A549 (cell line): ENCODE data around the gene SNAP91. TPM values are rescaled to one million over a fixed set of nuclear protein-coding genes. Genes with fewer than 3 reads are reported as not detected.

Experiments
- ATAC-seq, 2 experiments: fragments of 200-7000 bp in 1 of 2; fragments of >200 bp in 1 of 2; cut with Nextera tagmentation in 1 of 2; cut with Tn5 transposase in 1 of 2; 3 replicates each; pipeline versions ENCODE4 v1.8.0 to v1.9.1; 2018 to 2020; ENCODE audit warnings: mild to moderate bottlenecking in 1 of 2, moderate library complexity in 1 of 2
- CTCF ChIA-PET: fragments of 300-600 bp; sonication (Branson Sonifier 250); formaldehyde crosslinking; extraction: SDS; loops from one replicate; lab custom pipeline; 2021; ENCODE audit warnings: antibody characterized with exemption, inconsistent platforms; lab: Yijun Ruan, JAX
- POLR2A ChIA-PET: fragments of 350-600 bp; formaldehyde crosslinking; extraction: SDS; loops from one replicate; lab custom pipeline; 2021; ENCODE audit warnings: antibody characterized with exemption, inconsistent platforms; lab: Yijun Ruan, JAX
- DNase-seq, 2 experiments: peaks; one replicate each; pipeline versions ENCODE4 v3.0.0 to v3.0.0-alpha.2; 2011 to 2016; ENCODE audit warnings: low read depth in 1 of 2, low spot score in 1 of 2
- FAIRE-seq: peaks from 2 replicates; lab custom pipeline; 2011; peaks lifted over from hg19 to GRCh38; lab: Jason Lieb, UNC
- H3K27ac ChIP-seq, 2 experiments: fragments of >200 bp; sonication (Bioruptor Twin); formaldehyde crosslinking; 3 replicates each; pipeline ENCODE4 v1.5.1; 2016 to 2017
- H3K4me1 ChIP-seq: fragments of >200 bp; sonication (Bioruptor Twin); formaldehyde crosslinking; 3 replicates; pipeline ENCODE4 v1.6.1; 2016
- H3K4me2 ChIP-seq: fragments of >200 bp; sonication (Bioruptor Twin); formaldehyde crosslinking; 3 replicates; pipeline ENCODE4 v1.6.1; 2016
- H3K4me3 ChIP-seq: fragments of >200 bp; sonication (Bioruptor Twin); formaldehyde crosslinking; 3 replicates; pipeline ENCODE4 v1.5.1; 2016
- H3K9me3 ChIP-seq: fragments of >200 bp; sonication (Bioruptor Twin); formaldehyde crosslinking; 3 replicates; pipeline ENCODE4 v1.6.1; 2016
- ATOH8 ChIP-seq: fragments of 250-450 bp; sonication (Bioruptor Pico); IDR thresholded peaks from 2 replicates; pipeline ENCODE4 v1.5.0; 2020; ENCODE audit warnings: low read depth, mild to moderate bottlenecking, moderate library complexity
- CBX8 ChIP-seq: fragments of 200-600 bp; sonication (generic); IDR thresholded peaks from 2 replicates; pipeline ENCODE4 v1.6.1; 2016
- CHD2 ChIP-seq: fragments of 150-350 bp; IDR thresholded peaks from 2 replicates; pipeline ENCODE4 v1.6.1; 2014; ENCODE audit warnings: low read length; ENCODE audit not compliant: partially characterized antibody
- CTCF ChIP-seq: fragments of >200 bp; sonication (Bioruptor Twin); formaldehyde crosslinking; IDR thresholded peaks from 3 replicates; pipeline ENCODE4 v1.5.1; 2016
- EHMT2 ChIP-seq: fragments of 200-600 bp; sonication (generic); IDR thresholded peaks from 2 replicates; pipeline ENCODE4 v1.6.1; 2016; ENCODE audit warnings: antibody characterized with exemption, low read depth, mild to moderate bottlenecking, moderate library complexity
- ELK1 ChIP-seq: fragments of 150-350 bp; IDR thresholded peaks from 2 replicates; pipeline ENCODE4 v1.6.1; 2014; ENCODE audit warnings: low read depth, mild to moderate bottlenecking, low read length
- EP300 ChIP-seq, 2 experiments: fragments of >200 bp; sonication (Bioruptor Twin); formaldehyde crosslinking; IDR thresholded peaks; 2 replicates in 1 of 2; 3 replicates in 1 of 2; pipeline ENCODE4 v1.6.1; 2016 to 2017
- ESRRA ChIP-seq: fragments of 150-350 bp; IDR thresholded peaks from 2 replicates; pipeline ENCODE4 v1.6.1; 2014; ENCODE audit warnings: mild to moderate bottlenecking, low read length, borderline replicate concordance
- FOSB ChIP-seq: fragments of 250-450 bp; sonication (Bioruptor Pico); IDR thresholded peaks from 2 replicates; pipeline ENCODE4 v1.5.0; 2020; ENCODE audit warnings: mild to moderate bottlenecking, moderate library complexity
- FOSL2 ChIP-seq, 2 experiments: fragments of 450-650 bp in 1 of 2; fragments of >200 bp in 1 of 2; sonication (Bioruptor Twin) in 1 of 2; formaldehyde crosslinking; IDR thresholded peaks; 2 replicates each; pipeline versions ENCODE4 v1.5.0 to v1.6.1; 2016 to 2020; ENCODE audit warnings: mild to moderate bottlenecking in 1 of 2, moderate library complexity in 1 of 2
- FOXS1 ChIP-seq: fragments of 250-450 bp; sonication (Bioruptor Pico); IDR thresholded peaks from 2 replicates; pipeline ENCODE4 v1.5.0; 2020; ENCODE audit warnings: mild to moderate bottlenecking, moderate library complexity
- GATA3 ChIP-seq: IDR thresholded peaks from 2 replicates; pipeline ENCODE4 v1.6.1; 2012; ENCODE audit warnings: borderline replicate concordance
- HDAC2 ChIP-seq: fragments of 200-600 bp; sonication (generic); IDR thresholded peaks from 2 replicates; pipeline ENCODE4 v1.6.1; 2016
- HEYL ChIP-seq: fragments of 250-450 bp; sonication (Bioruptor Pico); IDR thresholded peaks from 2 replicates; pipeline ENCODE4 v1.8.0; 2021; ENCODE audit warnings: mild to moderate bottlenecking, moderate library complexity
- HOXA7 ChIP-seq: fragments of 250-450 bp; sonication (Bioruptor Pico); IDR thresholded peaks from 2 replicates; pipeline ENCODE4 v1.5.0; 2020; ENCODE audit warnings: mild to moderate bottlenecking, moderate library complexity
- HOXB13 ChIP-seq: fragments of 250-450 bp; sonication (Bioruptor Pico); IDR thresholded peaks from 2 replicates; pipeline ENCODE4 v1.5.0; 2020; ENCODE audit warnings: low read depth, mild to moderate bottlenecking, moderate library complexity
- HOXB5 ChIP-seq: fragments of 250-450 bp; sonication (Bioruptor Pico); IDR thresholded peaks from 2 replicates; pipeline ENCODE4 v1.5.0; 2020; ENCODE audit warnings: mild to moderate bottlenecking, moderate library complexity
- KDM1A ChIP-seq: fragments of 200-600 bp; sonication (generic); IDR thresholded peaks from 2 replicates; pipeline ENCODE4 v1.6.1; 2016; ENCODE audit warnings: low read depth, mild to moderate bottlenecking
- MAZ ChIP-seq: fragments of 150-350 bp; IDR thresholded peaks from 2 replicates; pipeline ENCODE4 v1.6.1; 2014; ENCODE audit warnings: antibody characterized with exemption, low read depth, low read length, borderline replicate concordance
- NPAS2 ChIP-seq: fragments of 250-450 bp; sonication (Bioruptor Pico); IDR thresholded peaks from 2 replicates; pipeline ENCODE4 v1.8.0; 2022; ENCODE audit warnings: mild to moderate bottlenecking, moderate library complexity, borderline replicate concordance
- NR3C1 ChIP-seq: fragments of >200 bp; sonication (Bioruptor Twin); formaldehyde crosslinking; IDR thresholded peaks from 3 replicates; pipeline ENCODE4 v1.6.1; 2017
- RCOR1 ChIP-seq: fragments of 150-350 bp; IDR thresholded peaks from 2 replicates; pipeline ENCODE4 v1.6.1; 2014; ENCODE audit warnings: antibody characterized with exemption, low read length, low read depth
- RFX5 ChIP-seq: fragments of 450-650 bp; IDR thresholded peaks from 2 replicates; pipeline ENCODE4 v1.7.1; 2014; ENCODE audit warnings: antibody characterized with exemption, mild to moderate bottlenecking, moderate library complexity
- RNF2 ChIP-seq: fragments of 200-600 bp; sonication (generic); IDR thresholded peaks from 2 replicates; pipeline ENCODE4 v1.6.1; 2016; ENCODE audit warnings: low read depth, mild to moderate bottlenecking, antibody characterized with exemption, moderate library complexity, borderline replicate concordance
- SMC3 ChIP-seq: fragments of >200 bp; sonication (Bioruptor Twin); formaldehyde crosslinking; IDR thresholded peaks from 3 replicates; pipeline ENCODE4 v1.6.1; 2018; ENCODE audit warnings: inconsistent platforms
- SREBF2 ChIP-seq: fragments of 450-650 bp; IDR thresholded peaks from 2 replicates; pipeline ENCODE4 v1.6.1; 2014; ENCODE audit warnings: mild to moderate bottlenecking, moderate library complexity
- TFCP2L1 ChIP-seq: fragments of 250-450 bp; sonication (Bioruptor Pico); IDR thresholded peaks from 2 replicates; pipeline ENCODE4 v1.5.0; 2021; ENCODE audit warnings: mild to moderate bottlenecking
- TP53 ChIP-seq: fragments of 250-450 bp; sonication (Bioruptor Pico); IDR thresholded peaks from 2 replicates; pipeline ENCODE4 v1.5.0; 2021; ENCODE audit warnings: mild to moderate bottlenecking, moderate library complexity
- ZC3H11A ChIP-seq: fragments of 450-650 bp; IDR thresholded peaks from 2 replicates; pipeline ENCODE4 v1.6.1; 2014; ENCODE audit warnings: antibody characterized with exemption, mild to moderate bottlenecking
- WGBS: methylation state at CpG from one replicate; pipeline ENCODE4 v1.1.6; 2017; ENCODE audit errors: missing lambda C conversion rate; 5-methylcytosine and 5-hydroxymethylcytosine counted together
- polyA plus RNA-seq, 4 experiments: library from polyadenylated mRNA; depleted of rRNA in 3 of 4; stranded (reverse); fragments of >200 nt; fragmentation: RNase III in 1 of 4; extraction: RNeasy Plus Mini Kit Qiagen cat#74134 plus additional on column Dnase treatment in 1 of 4; gene quantifications; 2 replicates in 3 of 4; 3 replicates in 1 of 4; pipeline ENCODE4 v1.2.3, GENCODE V29; 2011 to 2017

SNAP91 gene
- polyA plus RNA-seq, 2 of the 4 experiments (the other 2 are of a cell fraction), result 0.13 to 0.39 TPM

GRCh38 chr6:83609248-83609647 is 99.7 kb downstream of the SNAP91 start (continued):
- TF ChIP-seq TP53 (CRISPR knock-in tag) (no peak), KDM1A (no peak), RFX5 (no peak), CTCF (no peak)
- TF ChIP-seq, all 56 proteins: peak for 0

GRCh38 chr6:83605517-83605916 is 103.4 kb downstream of the SNAP91 start:
- ChIA-PET CTCF (interaction anchor here (1.9 kb wide), 1 partner anchor 10 kb away, joined by 4 read pairs; no protein-coding TSS in a partner anchor), POLR2A (no interaction called here)
- WGBS, result 95% methylated on average over 1 of the region's 1 CpG
- no peaks in the 10 kb centered on the region for H3K9me3 ChIP-seq
- H3K4me1 ChIP-seq, result no peaks in the 10 kb centered on the region
- ATAC-seq (no peak), DNase-seq (no peak), FAIRE-seq (no peak)
- H3K27ac ChIP-seq, result no peak overlapping the region
- TF ChIP-seq RCOR1 (no peak), HOXB13 (CRISPR knock-in tag) (no peak), CBX8 (no peak)
- no peak overlapping the region for H3K4me3 ChIP-seq
- H3K4me2 ChIP-seq, result no peak overlapping the region

- Histone ChIP-seq H3K4me3 (no peak overlapping the region), H3K4me2 (no peak overlapping the region), H3K4me1 (no peaks in the 10 kb centered on the region), H3K9me3 (no peaks in the 10 kb centered on the region)
- 40% methylated on average over 2 of the region's 2 CpGs for WGBS
- CTCF ChIA-PET, result no interaction called here
- FAIRE-seq, result no peak
- ATAC-seq, result no peak
- DNase-seq, result no peak
- POLR2A ChIA-PET, result no interaction called here
- no peak for TF ChIP-seq TFCP2L1
- no peak for TF ChIP-seq EHMT2
- TF ChIP-seq ELK1, result no peak
- no peak for TF ChIP-seq EP300 (IDR thresholded peaks at IDR 0.05)
- no peak for TF ChIP-seq ESRRA
- TF ChIP-seq HOXB13 (CRISPR knock-in tag), result no peak
- no peak for TF ChIP-seq HEYL (CRISPR knock-in tag)
- no peak for TF ChIP-seq SMC3
- TF ChIP-seq GATA3, result no peak
- no peak for TF ChIP-seq CHD2
- TF ChIP-seq MAZ, result no peak
- TF ChIP-seq KDM1A, result no peak
- TF ChIP-seq ZC3H11A, result no peak
- no peak for TF ChIP-seq HDAC2
- no peak for TF ChIP-seq HOXB5 (CRISPR knock-in tag)
- TF ChIP-seq HOXA7, result no peak
- TF ChIP-seq, all 56 proteins: peak for 0
- no peak overlapping the region for H3K27ac ChIP-seq
Measured at GRCh38 chr6:83603551-83603950, 105.3 kb downstream of the SNAP91 start.

- no peak overlapping the region for H3K4me2 ChIP-seq
- no peak overlapping the region for H3K27ac ChIP-seq
- CTCF ChIA-PET, result interaction anchor here (0.8 kb wide), 1 partner anchor 14 kb away, joined by 3 read pairs; no protein-coding TSS in a partner anchor
- H3K4me1 ChIP-seq, result no peaks in the 10 kb centered on the region
- H3K9me3 ChIP-seq, result no peaks in the 10 kb centered on the region
- H3K4me3 ChIP-seq, result no peak overlapping the region
- WGBS, result 70% methylated on average over 3 of the region's 3 CpGs
- POLR2A ChIA-PET, result no interaction called here
- no peak for FAIRE-seq
- ATAC-seq, result no peak
- no peak for DNase-seq
- TF ChIP-seq NR3C1, result no peak
- TF ChIP-seq NPAS2 (CRISPR knock-in tag), result no peak
- no peak for TF ChIP-seq HOXA7
- no peak for TF ChIP-seq GATA3
- no peak for TF ChIP-seq TP53 (CRISPR knock-in tag)
- no peak for TF ChIP-seq FOXS1
- TF ChIP-seq ATOH8 (CRISPR knock-in tag), result no peak
- no peak for TF ChIP-seq SREBF2
- TF ChIP-seq CTCF, result no peak
- no peak for TF ChIP-seq RNF2
- no peak for TF ChIP-seq FOSL2 (IDR thresholded peaks at IDR 0.05)
- no peak for TF ChIP-seq FOSL2 (CRISPR knock-in tag; IDR thresholded peaks at IDR 0.05)
- TF ChIP-seq FOSB (CRISPR knock-in tag), result no peak
Measured at GRCh38 chr6:83601119-83601518, 107.8 kb downstream of the SNAP91 start.
